GM12865 (cell line): ENCODE results near the gene SBNO2.

Experiments used
- DNase-seq: peaks from one replicate; pipeline ENCODE4 v3.0.0; 2010; ENCODE audit warnings: low read depth
- H3K4me3 ChIP-seq: 2 replicates; pipeline ENCODE4 v1.5.1; 2011; ENCODE audit warnings: mild to moderate bottlenecking, low read depth, low read length, control low read depth
- CTCF ChIP-seq: IDR thresholded peaks from 2 replicates; pipeline ENCODE4 v1.5.1; 2011; ENCODE audit warnings: low read length, control low read depth, low read depth, inconsistent platforms; ENCODE audit not compliant: insufficient read depth; ENCODE audit errors: missing control alignments

Gene SBNO2

GRCh38 chr19:1111641-1112267 lies 62.3 kb downstream of the SBNO2 start:
- H3K4me3 ChIP-seq: no peak overlapping the region
- no peak for TF ChIP-seq CTCF
- no peak for DNase-seq

GRCh38 chr19:1110809-1111640 lies 63.0 kb downstream of the SBNO2 start:
- TF ChIP-seq CTCF: no peak
- no peak for DNase-seq
- H3K4me3 ChIP-seq: no peak overlapping the region

DNA sequence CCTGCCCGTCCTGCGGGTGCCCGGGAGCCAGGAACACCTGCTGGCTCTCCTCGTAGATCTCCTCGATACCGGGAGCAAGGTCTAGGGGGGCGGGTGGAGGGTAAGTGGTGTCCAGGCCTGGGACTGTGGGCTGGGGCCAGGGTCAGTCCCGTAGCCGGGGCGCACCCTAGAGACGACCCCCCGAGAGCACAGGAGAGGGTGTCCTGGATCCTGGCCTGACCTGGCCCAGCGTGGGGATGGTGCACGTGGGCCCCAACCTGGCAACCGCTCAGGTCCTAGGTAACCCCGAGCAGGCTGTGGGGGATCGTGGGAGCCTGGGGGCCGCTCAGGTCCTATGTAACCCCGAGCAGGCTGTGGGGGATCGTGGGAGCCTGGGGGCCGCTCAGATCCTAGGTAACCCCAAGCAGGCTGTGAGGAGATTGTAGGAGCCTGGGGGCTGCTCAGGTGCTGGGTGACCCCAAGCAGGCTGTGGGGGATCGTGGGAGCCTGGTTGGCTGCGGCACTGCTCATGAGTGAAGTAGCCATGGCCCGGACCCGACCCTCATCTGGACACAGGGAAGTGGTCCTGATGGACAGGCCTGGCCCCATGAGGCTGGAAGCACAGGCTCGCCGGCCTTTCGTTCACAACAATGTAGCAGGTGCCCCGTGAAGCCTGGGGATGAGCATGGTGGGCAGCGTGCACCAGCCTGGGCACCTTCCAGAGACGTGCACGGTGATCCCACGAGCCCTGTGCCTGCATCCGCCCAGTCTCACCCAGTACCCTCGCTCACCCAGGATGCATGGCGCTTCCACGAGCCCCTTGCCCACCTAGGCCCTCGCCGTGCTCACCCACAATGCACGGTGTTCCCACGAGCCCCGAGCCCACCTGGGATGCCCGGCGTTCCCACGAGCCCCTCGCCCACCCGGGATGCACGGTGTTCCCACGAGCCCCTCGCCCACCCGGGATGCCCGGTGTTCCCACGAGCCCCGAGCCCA lies 64.1 kb downstream of the SBNO2 start:
- no peak for TF ChIP-seq CTCF
- no peak overlapping the region for H3K4me3 ChIP-seq
- no peak for DNase-seq

- TF ChIP-seq CTCF: no peak
- no peak for DNase-seq
- no peak overlapping the region for H3K4me3 ChIP-seq
Observed at GRCh38 chr19:1109032-1109551, 65.0 kb downstream of the SBNO2 start.

GRCh38 chr19:1108291-1109031 lies 65.6 kb downstream of the SBNO2 start:
- H3K4me3 ChIP-seq: no peak overlapping the region
- no peak for DNase-seq
- TF ChIP-seq CTCF: no peak

DNA sequence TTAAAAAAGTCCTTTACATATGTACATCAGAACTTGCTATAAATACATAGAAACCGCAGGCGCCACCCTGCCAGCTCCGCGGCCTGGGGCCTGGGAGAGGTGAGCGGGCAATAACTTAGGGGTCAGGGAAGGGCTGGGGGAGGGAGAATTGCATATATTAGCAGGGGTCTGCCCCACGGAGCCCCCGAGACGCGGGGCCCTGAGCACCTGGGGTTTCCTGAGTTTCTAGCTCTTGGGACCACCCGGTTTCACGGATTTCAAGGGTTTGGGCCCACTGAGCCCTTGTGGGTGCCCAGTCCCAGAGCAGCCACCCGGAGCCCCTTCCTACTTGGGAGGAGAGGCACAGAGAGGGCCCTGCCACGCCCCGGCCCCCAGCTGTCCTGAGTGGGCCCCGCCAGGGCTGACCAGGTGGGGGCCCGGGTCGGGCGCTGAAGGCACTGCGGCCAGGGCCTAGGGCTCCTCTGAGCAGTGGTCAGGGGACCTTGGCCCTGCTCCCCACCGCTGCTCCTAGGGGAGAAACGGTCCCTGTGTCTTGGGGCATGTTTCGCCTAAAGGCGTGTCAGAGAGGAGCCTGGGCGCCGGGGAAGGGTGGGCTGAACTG lies 66.3 kb downstream of the SBNO2 start:
- no peak overlapping the region for H3K4me3 ChIP-seq
- no peak for DNase-seq
- no peak for TF ChIP-seq CTCF
